ENCODE measurements around the gene FOXF2.
"Not testable (repeated sequence)": the region's sequence is repeated elsewhere in the genome, so short reads cannot be mapped to it uniquely, and the experiment has no call there.

The FOXF2 gene

GRCh38 chr6:1389369-1390132, at the start of gene FOXF2:
TSS of gene FOXF2 (plus strand) at chr6:1389576. CDS start at chr6:1389948, 372 bp downstream.
- DNase-seq (ENCODE audit: low spot score), result no peak

- no peak for DNase-seq (ENCODE audit: low spot score)
Measured at GRCh38 chr6:1346101-1346500, 43.3 kb upstream of the FOXF2 start.

- no peak for DNase-seq (ENCODE audit: low spot score)
Measured at GRCh38 chr6:1346558-1347091, 42.8 kb upstream of the FOXF2 start.

GRCh38 chr6:1347161-1347560, 42.2 kb upstream of the FOXF2 start:
- no peak for DNase-seq (ENCODE audit: low spot score)

- no peak for DNase-seq (ENCODE audit: low spot score)
Measured at GRCh38 chr6:1348675-1349074, 40.7 kb upstream of the FOXF2 start.

- DNase-seq (ENCODE audit: low spot score), result no peak
Measured at GRCh38 chr6:1349655-1350054, 39.7 kb upstream of the FOXF2 start.

GRCh38 chr6:1351381-1352008, 37.9 kb upstream of the FOXF2 start:
- no peak for DNase-seq (ENCODE audit: low spot score)

- DNase-seq (ENCODE audit: low spot score), result not testable (repeated sequence)
Measured at GRCh38 chr6:1355068-1355467, 34.3 kb upstream of the FOXF2 start.

- DNase-seq (ENCODE audit: low spot score), result not testable (repeated sequence)
Measured at GRCh38 chr6:1361717-1362116, 27.7 kb upstream of the FOXF2 start.

- no peak for DNase-seq (ENCODE audit: low spot score)
Measured at GRCh38 chr6:1362643-1363042, 26.7 kb upstream of the FOXF2 start.

GRCh38 chr6:1363298-1363697, 26.1 kb upstream of the FOXF2 start:
- DNase-seq (ENCODE audit: low spot score), result no peak

- no peak for DNase-seq (ENCODE audit: low spot score)
Measured at GRCh38 chr6:1363729-1364572, 25.4 kb upstream of the FOXF2 start.

GRCh38 chr6:1364791-1365190, 24.6 kb upstream of the FOXF2 start:
- no peak for DNase-seq (ENCODE audit: low spot score)

GRCh38 chr6:1365686-1366085, 23.7 kb upstream of the FOXF2 start:
- no peak for DNase-seq (ENCODE audit: low spot score)

- DNase-seq (ENCODE audit: low spot score), result no peak
Measured at GRCh38 chr6:1367771-1368170, 21.6 kb upstream of the FOXF2 start.

- DNase-seq (ENCODE audit: low spot score), result no peak
Measured at GRCh38 chr6:1368940-1369339, 20.4 kb upstream of the FOXF2 start.

- not testable (repeated sequence) for DNase-seq (ENCODE audit: low spot score)
Measured at GRCh38 chr6:1369695-1370094, 19.7 kb upstream of the FOXF2 start.

GRCh38 chr6:1371933-1372332, 17.4 kb upstream of the FOXF2 start:
- no peak for DNase-seq (ENCODE audit: low spot score)

- DNase-seq (ENCODE audit: low spot score), result no peak
Measured at GRCh38 chr6:1372690-1373089, 16.7 kb upstream of the FOXF2 start.

- no peak for DNase-seq (ENCODE audit: low spot score)
Measured at GRCh38 chr6:1376653-1377052, 12.7 kb upstream of the FOXF2 start.

- DNase-seq (ENCODE audit: low spot score), result no peak
Measured at GRCh38 chr6:1377526-1377925, 11.8 kb upstream of the FOXF2 start.
